Esophagus muscularis mucosa (tissue), 4 donors: ENCODE data around the gene PSG7.
"Not testable (repeated sequence)": the region's sequence is repeated elsewhere in the genome, so short reads cannot be mapped to it uniquely, and the experiment has no call there.

Source experiments
- EP300 ChIP-seq: sonication (generic); formaldehyde crosslinking; IDR thresholded peaks from one replicate; pipeline ENCODE4 v1.6.1; 2017; ENCODE audit warnings: antibody characterized with exemption
- POLR2A ChIP-seq: fragments of 450-650 bp; IDR thresholded peaks from one replicate; pipeline ENCODE4 v1.6.1; 2017; ENCODE audit warnings: antibody characterized with exemption, moderate library complexity, mild to moderate bottlenecking, low read depth
- POLR2AphosphoS5 ChIP-seq, 2 donors: sonication (generic); formaldehyde crosslinking; IDR thresholded peaks; one replicate each; pipeline ENCODE4 v1.6.1; 2017; ENCODE audit warnings: antibody characterized with exemption in 2 of 2
- TF ChIP-seq, protein P1 (sequence below), 3 experiments: fragments of 200-600 bp in 2 of 3; fragments of 450-650 bp in 1 of 3; sonication (generic) in 2 of 3; IDR thresholded peaks; one replicate each; pipeline ENCODE4 v1.5.1; 2017 to 2019; ENCODE audit warnings: antibody characterized with exemption in 3 of 3, mild to moderate bottlenecking in 2 of 3, moderate library complexity in 1 of 3

DNA sequence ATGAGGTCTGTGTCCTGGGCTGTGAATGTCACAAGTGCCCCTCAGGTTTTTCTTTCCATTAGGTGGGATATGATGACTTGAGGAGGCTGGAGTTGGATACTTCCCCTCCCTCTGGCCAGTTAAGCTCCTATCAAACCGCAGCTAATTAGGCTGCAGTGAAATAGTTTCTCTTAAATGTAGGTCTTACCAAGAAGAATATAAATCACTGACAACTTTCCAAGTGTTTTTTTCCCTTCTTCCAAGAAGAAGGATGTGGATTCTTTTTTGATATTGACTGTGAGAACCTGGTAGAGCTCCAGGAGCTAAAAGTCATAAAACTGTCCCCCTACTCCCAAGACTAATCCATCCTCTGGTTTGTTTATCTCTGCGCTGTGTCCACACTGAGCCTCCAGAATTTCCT lies 14.5 kb upstream of the PSG7 start:
- TF ChIP-seq POLR2AphosphoS5 (IDR thresholded peaks at IDR 0.05); POLR2A; EP300: not testable (repeated sequence)
- TF ChIP-seq, protein P1, sequence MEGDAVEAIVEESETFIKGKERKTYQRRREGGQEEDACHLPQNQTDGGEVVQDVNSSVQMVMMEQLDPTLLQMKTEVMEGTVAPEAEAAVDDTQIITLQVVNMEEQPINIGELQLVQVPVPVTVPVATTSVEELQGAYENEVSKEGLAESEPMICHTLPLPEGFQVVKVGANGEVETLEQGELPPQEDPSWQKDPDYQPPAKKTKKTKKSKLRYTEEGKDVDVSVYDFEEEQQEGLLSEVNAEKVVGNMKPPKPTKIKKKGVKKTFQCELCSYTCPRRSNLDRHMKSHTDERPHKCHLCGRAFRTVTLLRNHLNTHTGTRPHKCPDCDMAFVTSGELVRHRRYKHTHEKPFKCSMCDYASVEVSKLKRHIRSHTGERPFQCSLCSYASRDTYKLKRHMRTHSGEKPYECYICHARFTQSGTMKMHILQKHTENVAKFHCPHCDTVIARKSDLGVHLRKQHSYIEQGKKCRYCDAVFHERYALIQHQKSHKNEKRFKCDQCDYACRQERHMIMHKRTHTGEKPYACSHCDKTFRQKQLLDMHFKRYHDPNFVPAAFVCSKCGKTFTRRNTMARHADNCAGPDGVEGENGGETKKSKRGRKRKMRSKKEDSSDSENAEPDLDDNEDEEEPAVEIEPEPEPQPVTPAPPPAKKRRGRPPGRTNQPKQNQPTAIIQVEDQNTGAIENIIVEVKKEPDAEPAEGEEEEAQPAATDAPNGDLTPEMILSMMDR (IDR thresholded peaks at IDR 0.05), result not testable (repeated sequence)
